ENCODE data around the gene MTFMT.
"Not testable (repeated sequence)": the region's sequence is repeated elsewhere in the genome, so short reads cannot be mapped to it uniquely, and the experiment has no call there.

MTFMT gene

DNA sequence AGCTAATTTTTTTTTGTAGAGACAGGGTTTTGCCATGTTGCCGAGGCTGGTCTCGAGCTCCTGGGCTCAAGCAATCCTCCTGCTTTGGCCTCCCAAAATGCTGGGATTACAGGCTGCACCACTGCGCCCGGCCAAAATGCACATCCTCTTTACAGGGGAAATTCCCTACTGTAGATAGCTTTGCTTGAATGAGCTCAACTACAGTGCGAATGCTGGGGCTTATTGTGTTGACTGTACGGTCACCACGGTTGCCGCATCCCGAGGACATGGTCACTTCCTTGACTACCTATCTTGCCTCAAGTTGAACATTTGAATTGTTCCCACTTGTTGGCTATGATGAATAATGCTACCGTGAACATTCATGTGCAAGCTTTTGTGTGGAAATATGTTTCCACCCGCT, 5.3 kb upstream of the MTFMT start:
- no peak for DNase-seq

DNA sequence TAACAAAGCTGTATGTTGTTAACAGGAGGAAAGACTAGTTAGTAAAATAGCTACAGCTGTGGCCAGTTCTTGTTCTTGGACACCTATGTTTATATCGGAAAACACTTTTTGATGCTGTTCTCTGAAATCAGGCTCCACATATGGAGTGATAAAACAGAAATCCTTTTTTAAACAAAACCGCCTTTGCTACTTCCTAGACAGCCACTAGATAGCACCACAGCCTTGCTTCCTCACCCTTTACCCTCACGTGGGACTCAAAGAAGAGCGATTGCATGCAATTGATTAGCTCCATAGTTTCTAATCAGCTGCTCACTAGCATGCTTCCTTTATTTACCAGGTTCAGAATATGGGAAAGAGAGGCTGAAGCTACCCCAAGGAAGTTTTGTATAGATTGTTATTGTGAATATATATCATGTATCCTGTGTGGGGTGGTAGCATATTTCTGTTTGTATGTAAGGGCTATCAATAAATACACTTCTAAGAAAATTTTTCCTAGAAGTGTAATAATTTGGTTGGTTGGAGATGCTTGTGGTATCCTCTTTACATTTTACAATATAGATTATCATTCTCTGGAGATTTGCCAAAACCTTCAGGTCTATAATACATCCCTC, 4.3 kb upstream of the MTFMT start:
- DNase-seq: peak; percentile 52

DNA sequence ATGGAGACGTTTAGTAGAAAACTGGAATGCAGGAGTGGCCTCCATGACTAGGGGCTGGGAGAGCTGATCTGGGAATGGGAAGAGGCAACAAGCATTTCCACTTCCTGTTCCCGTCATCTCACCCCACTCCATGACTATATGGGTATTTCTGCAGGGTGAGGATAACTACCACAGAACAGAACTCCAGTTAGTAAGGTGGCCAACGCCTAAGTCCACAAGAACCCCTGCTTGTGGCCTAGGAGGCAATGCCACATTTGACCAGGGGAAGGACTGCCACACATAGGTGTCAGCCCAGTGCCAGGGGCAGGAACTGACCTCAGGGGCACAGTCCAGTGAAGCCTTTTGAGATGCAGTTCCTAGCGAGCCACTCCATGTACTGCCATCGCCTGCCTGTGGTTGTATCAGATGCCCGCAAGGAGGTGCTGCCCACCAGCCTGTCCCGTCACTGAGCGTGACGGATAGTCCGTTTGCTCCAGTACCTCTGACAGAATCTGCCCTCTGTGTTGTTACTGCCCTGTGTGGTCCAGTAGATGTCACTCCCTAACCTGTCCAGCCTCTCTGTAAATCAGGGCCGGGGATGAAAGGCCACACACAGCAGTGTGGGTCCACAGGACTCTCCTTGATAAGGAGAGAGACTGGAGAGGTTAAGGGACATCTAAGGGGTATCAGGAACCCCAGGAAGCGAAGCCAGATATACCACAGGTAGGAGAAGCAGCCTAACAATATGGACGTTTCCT, 3.5 kb upstream of the MTFMT start:
- peak; percentile 43 for DNase-seq

DNA sequence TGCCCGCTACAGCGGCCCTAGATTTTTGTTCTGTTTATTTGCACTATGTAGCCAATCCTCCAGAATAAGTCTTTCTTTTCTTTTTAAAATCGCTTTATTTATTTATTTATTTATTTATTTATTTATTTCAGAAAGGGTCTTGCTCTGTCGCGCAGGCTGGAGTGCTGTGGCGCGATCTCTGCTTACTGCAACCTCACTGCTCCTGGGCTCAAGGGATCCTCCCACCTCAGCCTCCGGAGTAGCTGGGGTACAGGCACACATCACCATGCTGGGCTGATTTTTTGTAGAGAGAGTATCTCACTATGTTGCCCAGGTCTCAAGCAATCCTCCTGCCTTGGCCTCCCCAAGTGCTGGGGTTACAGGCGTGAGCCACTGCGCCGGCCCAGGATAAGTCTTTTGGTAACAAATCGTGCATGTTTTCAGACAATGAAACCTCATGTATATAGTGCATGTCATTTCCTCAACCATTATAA, 333 bp upstream of the MTFMT start:
- no peak for DNase-seq

DNA sequence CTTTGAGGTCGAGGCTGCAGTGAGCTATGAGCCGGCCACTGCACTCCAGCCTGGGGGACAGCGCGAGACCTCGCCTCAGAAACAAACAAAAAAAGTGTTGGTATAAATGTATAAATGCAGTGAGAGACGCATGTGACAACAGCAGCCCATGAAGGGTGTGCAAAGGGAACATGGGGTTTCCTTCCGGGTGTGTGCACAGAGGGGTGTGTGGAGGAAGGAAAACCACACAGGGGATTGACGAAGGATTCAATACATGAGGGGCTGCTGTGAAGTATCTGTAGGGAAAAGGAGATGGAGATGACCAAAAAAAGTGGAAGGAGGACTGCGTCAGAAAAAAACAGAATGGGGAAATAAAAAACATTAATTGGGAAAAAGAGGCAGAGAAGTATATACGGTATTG, 1.1 kb downstream of the MTFMT start:
- peak; percentile 10 for DNase-seq

GRCh38 chr15:65027593-65027992, 1.8 kb downstream of the MTFMT start:
- DNase-seq: no peak

DNA sequence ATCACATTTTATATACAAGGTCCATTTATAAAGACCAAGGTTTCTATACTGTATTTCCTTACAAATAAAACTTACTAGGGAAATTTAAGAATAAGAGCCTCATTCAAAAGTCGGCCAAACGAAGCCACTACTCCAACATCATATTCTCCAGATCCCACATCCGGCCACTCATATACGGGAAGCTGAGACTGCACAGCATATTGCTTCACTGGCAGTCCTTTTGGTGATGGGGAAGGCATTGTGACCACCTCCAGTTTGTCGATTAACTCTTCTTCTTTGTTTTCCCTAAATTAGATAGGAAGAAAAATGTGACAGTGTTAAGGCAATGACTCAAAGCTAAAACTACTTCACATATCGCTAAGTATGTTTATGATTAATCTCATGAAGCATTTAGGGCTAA, 2.7 kb downstream of the MTFMT start:
- DNase-seq: no peak

DNA sequence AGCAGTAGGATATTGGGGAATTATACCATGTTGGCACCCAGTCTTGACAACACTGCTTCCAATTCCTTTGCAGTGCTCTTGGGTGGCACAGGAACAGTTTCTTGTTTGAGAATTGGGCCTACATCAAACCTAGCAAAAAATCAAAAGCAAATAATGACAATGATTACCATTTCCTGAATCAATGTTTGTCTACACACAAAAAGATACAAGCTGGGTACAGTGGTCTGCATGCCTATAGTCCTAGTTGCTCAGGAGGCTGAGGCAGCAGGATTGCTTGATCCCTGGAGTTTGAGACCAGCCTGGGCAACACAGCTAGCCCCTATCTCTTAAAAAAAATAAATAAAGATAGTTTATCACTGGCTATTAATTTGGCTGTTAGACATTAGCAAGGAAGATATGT, 8.0 kb downstream of the MTFMT start:
- DNase-seq: no peak

- DNase-seq: no peak
These were observed 9.0 kb downstream of the MTFMT start for GRCh38 chr15:65020419-65020818.

GRCh38 chr15:65011198-65011597, 18.2 kb downstream of the MTFMT start:
- not testable (repeated sequence) for DNase-seq

GRCh38 chr15:65008983-65009382, 20.5 kb downstream of the MTFMT start:
- DNase-seq: no peak

DNA sequence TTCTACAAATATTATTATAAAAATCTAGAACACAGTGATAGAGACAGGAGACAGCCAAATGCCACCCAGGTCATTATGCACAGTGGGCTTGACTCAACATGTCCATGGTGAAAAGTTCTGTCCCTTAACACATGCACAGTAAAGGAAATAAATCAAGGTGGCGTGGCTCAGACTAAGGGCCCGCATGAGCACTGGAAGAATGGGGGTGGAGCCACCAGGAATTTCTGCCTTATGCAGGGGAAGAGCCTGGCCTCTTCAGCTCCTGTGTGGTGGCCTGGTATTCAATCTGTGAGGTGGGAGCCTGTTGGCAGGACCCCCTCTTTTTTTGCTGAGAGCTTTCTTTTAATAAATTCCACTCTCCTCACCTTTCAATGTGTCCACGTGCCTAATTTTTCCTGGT, 22.6 kb downstream of the MTFMT start:
- no peak for DNase-seq

DNA sequence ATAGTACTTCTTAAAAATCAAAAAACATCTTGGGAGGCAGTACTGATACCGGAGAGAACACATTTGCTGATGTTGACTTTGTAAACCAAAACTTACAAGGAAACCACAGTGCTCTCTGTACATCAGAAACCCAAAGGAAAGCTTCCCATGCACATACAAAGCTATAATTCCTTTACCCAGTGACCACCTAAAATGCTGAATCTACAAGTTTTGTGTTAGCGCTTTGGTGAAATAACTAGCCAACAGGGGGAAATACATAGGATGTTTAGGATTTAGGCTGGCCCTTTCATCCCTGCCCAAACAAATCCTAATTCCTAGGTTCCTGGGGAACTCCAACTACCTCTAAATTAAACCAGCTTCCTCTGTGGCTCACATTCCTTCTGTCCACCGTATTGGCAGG, 24.4 kb downstream of the MTFMT start:
- no peak for DNase-seq

DNA sequence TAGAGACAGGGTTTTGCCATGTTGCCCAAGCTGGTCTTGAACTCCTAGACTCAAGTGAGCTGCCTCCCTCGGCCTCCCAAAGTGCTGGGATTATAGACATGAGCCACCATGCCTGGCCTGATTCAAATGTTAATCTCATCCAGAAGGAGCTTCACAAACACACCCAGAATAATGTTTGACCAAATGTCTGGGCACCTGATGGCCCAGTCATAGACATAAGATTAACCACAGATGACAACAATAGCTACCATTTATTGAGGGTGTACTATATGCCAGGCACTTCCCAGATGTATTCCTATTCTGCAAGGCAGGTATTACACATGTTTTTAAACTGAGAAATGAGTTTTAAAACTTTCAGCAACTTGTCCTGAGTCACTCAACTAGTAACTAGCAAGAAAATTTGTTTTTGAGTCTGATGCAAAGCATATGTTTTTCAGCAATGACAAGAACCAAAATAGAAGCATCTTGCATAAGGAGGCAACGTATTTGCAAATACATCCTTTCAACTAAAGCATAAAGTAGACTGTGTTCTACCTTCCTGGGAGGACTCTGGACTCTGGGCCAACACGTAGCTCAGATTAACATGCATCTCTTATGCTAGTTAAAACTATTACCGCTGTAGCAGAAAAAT, 31.6 kb downstream of the MTFMT start:
- DNase-seq: no peak

DNA sequence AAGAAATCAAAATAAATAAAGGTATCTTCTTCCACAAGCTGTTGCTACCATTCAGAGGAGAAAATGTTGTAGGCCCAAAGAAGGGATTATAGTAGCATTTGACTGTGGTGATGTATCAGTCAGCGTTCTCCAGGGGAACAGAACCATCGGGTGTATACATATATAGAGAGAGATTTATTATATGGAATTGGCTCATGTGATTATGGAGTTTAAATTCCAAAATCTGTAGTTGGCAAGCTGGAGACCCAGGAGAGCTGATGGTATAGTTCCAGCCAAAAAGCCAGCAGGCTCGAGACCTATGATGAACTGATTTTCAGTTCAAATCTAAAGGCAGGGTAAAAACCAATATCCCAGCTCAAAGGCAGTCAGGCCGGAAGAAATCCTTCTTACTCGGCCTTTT, 32.4 kb downstream of the MTFMT start:
- DNase-seq: no peak

DNA sequence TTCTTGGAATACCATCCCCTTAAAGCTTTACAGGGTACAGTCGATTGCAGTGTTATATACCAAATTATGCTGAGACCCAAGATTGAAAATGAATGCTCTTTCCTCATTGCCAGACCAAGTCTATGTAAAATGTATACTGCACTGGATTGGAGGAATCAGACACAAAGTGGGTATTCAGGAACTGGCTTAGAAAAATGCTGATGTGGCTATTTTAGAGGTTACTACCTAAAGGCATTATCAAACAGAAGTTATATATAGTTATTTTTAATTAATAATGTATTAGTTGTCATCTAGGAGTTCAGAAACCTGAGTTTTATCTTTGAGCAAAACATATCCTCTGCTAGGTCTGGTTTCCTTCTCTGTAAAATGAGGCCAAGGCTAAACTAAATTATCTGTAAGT, 36.1 kb downstream of the MTFMT start:
- DNase-seq: no peak

GRCh38 chr15:64991536-64992135, 37.8 kb downstream of the MTFMT start:
- DNase-seq: no peak

DNA sequence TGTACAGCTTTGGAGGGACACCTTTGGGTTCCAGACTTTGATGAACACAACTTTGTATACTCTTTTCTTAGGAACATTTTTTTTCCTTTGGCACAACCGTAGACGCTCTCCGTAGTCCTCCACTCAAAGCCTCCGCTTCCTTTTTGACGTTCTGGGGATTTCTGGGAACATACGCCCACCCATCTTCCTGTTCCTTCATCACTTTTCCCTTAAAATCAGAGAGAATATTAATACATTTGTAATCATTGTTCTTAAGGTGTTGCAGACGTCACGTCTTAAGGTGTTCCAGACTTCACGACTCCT, 39.3 kb downstream of the MTFMT start:
- no peak for DNase-seq

- peak; percentile 94 for DNase-seq
These were observed 39.8 kb downstream of the MTFMT start, which contains the start of gene SPG21 for GRCh38 chr15:64989416-64990167. TSS of gene SPG21 (minus strand) at chr15:64989914. CDS start at chr15:64983569, 6,345 bp downstream.

DNA sequence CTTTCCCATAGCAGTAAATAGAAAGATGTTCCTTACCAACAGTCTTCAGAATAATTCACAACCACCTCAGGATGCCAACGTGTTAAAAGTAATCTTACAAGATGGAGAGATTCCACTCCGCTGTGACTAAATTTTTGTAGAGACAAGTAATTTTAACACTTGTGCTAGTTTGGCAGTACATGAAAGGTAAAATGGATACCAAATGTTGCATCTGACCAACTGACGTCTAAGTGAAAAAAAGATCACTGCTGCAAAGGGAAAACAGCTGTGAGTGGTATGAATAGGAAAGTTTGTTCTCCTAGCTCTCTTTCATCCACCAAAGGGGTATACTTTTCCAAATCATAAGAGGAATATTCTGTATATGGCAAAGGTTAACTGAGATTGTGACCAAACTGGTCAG, 42.3 kb downstream of the MTFMT start:
- DNase-seq: no peak

- DNase-seq: no peak
These were observed 43.9 kb downstream of the MTFMT start for GRCh38 chr15:64985366-64986033.

- DNase-seq: no peak
These were observed 47.0 kb downstream of the MTFMT start for GRCh38 chr15:64982472-64982871.

Measured in CD4-positive, alpha-beta T cell treated with Interleukin-12 subunit alpha and Interleukin-12 subunit beta, for 1 hour (primary cell).